Measurements from ENCODE around the gene CLDN24.

CLDN24 gene

DNA sequence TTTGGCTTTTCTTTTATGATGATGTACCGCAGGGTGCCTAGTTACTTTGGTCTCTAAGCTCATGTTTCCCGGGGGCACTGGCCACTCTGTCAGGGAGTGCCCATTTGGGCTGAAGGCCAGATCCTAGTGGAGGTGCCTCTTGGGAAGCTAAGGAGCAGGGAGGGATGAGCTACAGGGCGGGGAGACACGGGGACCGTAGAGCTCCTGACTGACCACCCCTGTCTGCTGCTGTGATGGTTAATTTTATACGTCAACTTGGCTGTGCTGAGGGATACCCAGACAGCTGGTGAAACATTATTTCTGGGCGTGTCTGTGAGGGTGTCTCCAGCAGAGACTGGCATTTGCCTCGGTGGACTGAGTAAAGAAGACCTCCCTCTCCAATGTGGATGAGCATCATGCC is 24.9 kb upstream of the CLDN24 start:
- TF ChIP-seq, protein P1, sequence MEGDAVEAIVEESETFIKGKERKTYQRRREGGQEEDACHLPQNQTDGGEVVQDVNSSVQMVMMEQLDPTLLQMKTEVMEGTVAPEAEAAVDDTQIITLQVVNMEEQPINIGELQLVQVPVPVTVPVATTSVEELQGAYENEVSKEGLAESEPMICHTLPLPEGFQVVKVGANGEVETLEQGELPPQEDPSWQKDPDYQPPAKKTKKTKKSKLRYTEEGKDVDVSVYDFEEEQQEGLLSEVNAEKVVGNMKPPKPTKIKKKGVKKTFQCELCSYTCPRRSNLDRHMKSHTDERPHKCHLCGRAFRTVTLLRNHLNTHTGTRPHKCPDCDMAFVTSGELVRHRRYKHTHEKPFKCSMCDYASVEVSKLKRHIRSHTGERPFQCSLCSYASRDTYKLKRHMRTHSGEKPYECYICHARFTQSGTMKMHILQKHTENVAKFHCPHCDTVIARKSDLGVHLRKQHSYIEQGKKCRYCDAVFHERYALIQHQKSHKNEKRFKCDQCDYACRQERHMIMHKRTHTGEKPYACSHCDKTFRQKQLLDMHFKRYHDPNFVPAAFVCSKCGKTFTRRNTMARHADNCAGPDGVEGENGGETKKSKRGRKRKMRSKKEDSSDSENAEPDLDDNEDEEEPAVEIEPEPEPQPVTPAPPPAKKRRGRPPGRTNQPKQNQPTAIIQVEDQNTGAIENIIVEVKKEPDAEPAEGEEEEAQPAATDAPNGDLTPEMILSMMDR (IDR thresholded peaks at IDR 0.05; ENCODE audit: low read depth, low read length): no peak
- Histone ChIP-seq H3K9me3 (ENCODE audit: severe bottlenecking) (no peaks in the 10 kb centered on the region), H3K27ac (no peak overlapping the region), H3K4me3 (ENCODE audit: low read depth, low read length) (no peak overlapping the region), H3K36me3 (no peaks in the 10 kb centered on the region), H3K27me3 (ENCODE audit: insufficient read depth, low read depth, severe bottlenecking) (no peaks in the 10 kb centered on the region)
- DNase-seq: no peak

- H3K36me3 ChIP-seq: no peaks in the 10 kb centered on the region
- TF ChIP-seq, protein P1 (IDR thresholded peaks at IDR 0.05; ENCODE audit: low read depth, low read length): no peak
- no peak overlapping the region; the same call in 1 of the 2 replicates for H3K27ac ChIP-seq
- H3K27me3 ChIP-seq (ENCODE audit: insufficient read depth, low read depth, severe bottlenecking): no peaks in the 10 kb centered on the region
- DNase-seq: peak; percentile 38
- H3K9me3 ChIP-seq (ENCODE audit: severe bottlenecking): no peaks in the 10 kb centered on the region
- no peak overlapping the region for H3K4me3 ChIP-seq (ENCODE audit: low read depth, low read length)
These were observed 23.0 kb upstream of the CLDN24 start for GRCh38 chr4:183345261-183345660.

GRCh38 chr4:183344523-183345255 is 22.5 kb upstream of the CLDN24 start:
- no peak for DNase-seq
- TF ChIP-seq, protein P1 (IDR thresholded peaks at IDR 0.05; ENCODE audit: low read depth, low read length): no peak

DNA sequence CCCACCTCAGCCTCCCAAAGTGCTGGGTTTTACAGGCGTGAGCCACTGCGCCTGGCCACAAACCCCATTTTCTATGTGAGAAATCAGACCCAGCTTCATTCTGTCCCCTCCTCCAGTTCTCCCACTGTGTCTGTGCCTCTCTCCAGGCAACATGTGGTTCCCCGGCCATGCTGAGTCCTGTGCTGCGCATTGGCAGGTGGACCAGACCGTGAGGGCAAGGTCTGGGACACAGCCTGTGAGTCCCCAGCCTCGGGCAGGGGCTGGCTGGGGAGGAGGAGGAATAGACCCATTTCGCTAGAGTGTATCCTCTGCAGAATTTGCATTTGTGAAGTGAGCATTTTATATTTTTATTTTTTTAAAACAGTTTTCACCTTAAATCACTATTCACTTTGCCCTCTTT is 21.5 kb upstream of the CLDN24 start:
- DNase-seq: no peak
- Histone ChIP-seq H3K27me3 (ENCODE audit: insufficient read depth, low read depth, severe bottlenecking) (no peaks in the 10 kb centered on the region), H3K36me3 (no peaks in the 10 kb centered on the region), H3K9me3 (ENCODE audit: severe bottlenecking) (no peaks in the 10 kb centered on the region), H3K4me3 (ENCODE audit: low read depth, low read length) (no peak overlapping the region), H3K27ac (no peak overlapping the region)
- TF ChIP-seq, protein P1 (IDR thresholded peaks at IDR 0.05; ENCODE audit: low read depth, low read length): no peak

More at GRCh38 chr4:183344523-183345255, 22.5 kb upstream of the CLDN24 start:
- no peaks in the 10 kb centered on the region for H3K36me3 ChIP-seq
- H3K4me3 ChIP-seq (ENCODE audit: low read depth, low read length): no peak overlapping the region
- no peak overlapping the region for H3K27ac ChIP-seq
- H3K27me3 ChIP-seq (ENCODE audit: insufficient read depth, low read depth, severe bottlenecking): no peaks in the 10 kb centered on the region
- no peaks in the 10 kb centered on the region for H3K9me3 ChIP-seq (ENCODE audit: severe bottlenecking)

GRCh38 chr4:183342541-183343533 is 20.6 kb upstream of the CLDN24 start:
- Histone ChIP-seq H3K4me3 (ENCODE audit: low read depth, low read length) (no peak overlapping the region), H3K9me3 (ENCODE audit: severe bottlenecking) (no peaks in the 10 kb centered on the region), H3K27ac (no peak overlapping the region), H3K36me3 (no peaks in the 10 kb centered on the region), H3K27me3 (ENCODE audit: insufficient read depth, low read depth, severe bottlenecking) (no peaks in the 10 kb centered on the region)
- DNase-seq: no peak
- TF ChIP-seq, protein P1 (IDR thresholded peaks at IDR 0.05; ENCODE audit: low read depth, low read length): no peak

Data from WERI-Rb-1 (cell line).